ENCODE data around the gene KRTAP4-11. TPM values are rescaled to one million over a fixed set of nuclear protein-coding genes. Genes with fewer than 3 reads are reported as not detected.
"Not testable (repeated sequence)": the region's sequence is repeated elsewhere in the genome, so short reads cannot be mapped to it uniquely, and the experiment has no call there.

The KRTAP4-11 gene
- total RNA-seq, 4 donors from 2014 or later = not detected

DNA sequence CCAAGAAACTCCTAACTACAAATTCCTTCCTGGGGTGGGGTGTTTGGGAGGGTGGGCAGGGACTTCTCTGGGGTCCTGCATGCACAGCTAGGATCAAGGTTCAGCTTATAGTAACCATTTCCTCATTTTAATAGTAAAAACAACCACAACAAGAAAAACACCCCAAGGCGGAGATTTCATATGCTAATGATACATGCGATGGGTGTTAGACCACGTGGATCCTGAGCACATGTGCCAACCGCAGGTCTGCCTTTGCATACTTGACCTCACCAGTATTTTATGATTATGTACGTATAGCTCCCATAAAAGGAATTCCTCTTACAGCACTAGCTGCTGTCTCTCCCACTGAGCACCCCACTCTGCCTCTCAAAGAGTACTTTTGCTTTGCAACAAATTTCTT, 1.9 kb downstream of the KRTAP4-11 start:
- H3K4me3 ChIP-seq = no peak overlapping the region
- ATAC-seq (no peak), DNase-seq (no peak)
- intact Hi-C loops (cut with DNase I; ENCODE audit: low total_unique reads) (no loop called here), in situ Hi-C loops (cut with MboI; ENCODE audit: low sequenced_read_pairs in 4 of 4) (no loop called here)
- no peaks in the 10 kb centered on the region for H3K4me1 ChIP-seq
- H3K27me3 ChIP-seq = peaks cover 0 to 2% (median 2%) of the 10 kb centered on the region in 3 donors
- no peak overlapping the region for H3K27ac ChIP-seq
- H3K9me3 ChIP-seq = no peaks in the 10 kb centered on the region
- TF ChIP-seq POLR2A (IDR thresholded peaks at IDR 0.05) = no peak
- TF ChIP-seq, protein P1, sequence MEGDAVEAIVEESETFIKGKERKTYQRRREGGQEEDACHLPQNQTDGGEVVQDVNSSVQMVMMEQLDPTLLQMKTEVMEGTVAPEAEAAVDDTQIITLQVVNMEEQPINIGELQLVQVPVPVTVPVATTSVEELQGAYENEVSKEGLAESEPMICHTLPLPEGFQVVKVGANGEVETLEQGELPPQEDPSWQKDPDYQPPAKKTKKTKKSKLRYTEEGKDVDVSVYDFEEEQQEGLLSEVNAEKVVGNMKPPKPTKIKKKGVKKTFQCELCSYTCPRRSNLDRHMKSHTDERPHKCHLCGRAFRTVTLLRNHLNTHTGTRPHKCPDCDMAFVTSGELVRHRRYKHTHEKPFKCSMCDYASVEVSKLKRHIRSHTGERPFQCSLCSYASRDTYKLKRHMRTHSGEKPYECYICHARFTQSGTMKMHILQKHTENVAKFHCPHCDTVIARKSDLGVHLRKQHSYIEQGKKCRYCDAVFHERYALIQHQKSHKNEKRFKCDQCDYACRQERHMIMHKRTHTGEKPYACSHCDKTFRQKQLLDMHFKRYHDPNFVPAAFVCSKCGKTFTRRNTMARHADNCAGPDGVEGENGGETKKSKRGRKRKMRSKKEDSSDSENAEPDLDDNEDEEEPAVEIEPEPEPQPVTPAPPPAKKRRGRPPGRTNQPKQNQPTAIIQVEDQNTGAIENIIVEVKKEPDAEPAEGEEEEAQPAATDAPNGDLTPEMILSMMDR (IDR thresholded peaks at IDR 0.05 in 4 of 5, conservative IDR thresholded peaks at IDR 0.05 in 1 of 5) = no peak
- H3K36me3 ChIP-seq = no peaks in the 10 kb centered on the region

DNA sequence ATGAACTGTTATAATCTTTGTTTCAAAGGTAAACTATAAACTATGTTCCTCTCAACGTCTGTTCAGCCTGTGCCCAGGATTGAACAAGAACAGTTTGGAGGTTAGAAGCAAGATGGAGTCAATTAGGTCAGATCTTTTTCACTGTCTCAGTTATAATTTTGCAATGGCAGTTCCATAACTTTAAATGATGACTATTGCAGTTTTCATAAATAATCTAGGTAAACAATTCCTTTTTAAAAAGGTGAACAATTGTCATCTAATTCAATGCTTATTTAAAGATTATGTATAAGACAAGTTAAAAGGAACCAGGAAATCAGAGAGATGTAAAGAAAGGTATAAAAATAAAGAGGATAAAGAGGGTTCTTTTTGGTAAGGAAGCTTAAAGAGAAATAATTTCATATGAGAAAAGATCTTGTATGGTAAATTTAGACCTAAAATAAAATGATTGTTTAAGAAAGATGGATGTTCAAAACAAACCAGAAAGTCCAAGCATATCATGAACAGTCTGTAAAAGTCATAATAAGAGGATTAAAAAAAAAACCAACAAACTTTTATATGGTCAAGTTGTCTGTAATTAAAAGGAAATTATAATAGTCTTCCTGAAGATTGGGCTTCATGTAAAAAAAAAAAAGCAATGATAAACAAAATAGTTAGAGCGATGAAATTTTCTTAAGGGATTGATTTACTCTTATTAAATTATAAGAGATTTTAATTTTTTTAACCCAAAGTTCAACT, 6.9 kb downstream of the KRTAP4-11 start:
- peaks cover 0 to 5% (median 0%) of the 10 kb centered on the region in 3 donors for H3K27me3 ChIP-seq
- in situ Hi-C loops (cut with MboI; ENCODE audit: low sequenced_read_pairs in 4 of 4) (no loop called here), intact Hi-C loops (cut with DNase I; ENCODE audit: low total_unique reads) (no loop called here)
- no peak overlapping the region for H3K4me3 ChIP-seq
- H3K4me1 ChIP-seq = no peaks in the 10 kb centered on the region
- TF ChIP-seq, protein P1 (IDR thresholded peaks at IDR 0.05 in 4 of 5, conservative IDR thresholded peaks at IDR 0.05 in 1 of 5) = no peak
- TF ChIP-seq POLR2A (IDR thresholded peaks at IDR 0.05) = no peak
- no peak for DNase-seq
- H3K36me3 ChIP-seq = no peaks in the 10 kb centered on the region
- no peak overlapping the region for H3K27ac ChIP-seq
- H3K9me3 ChIP-seq = no peaks in the 10 kb centered on the region
- no peak for ATAC-seq

DNA sequence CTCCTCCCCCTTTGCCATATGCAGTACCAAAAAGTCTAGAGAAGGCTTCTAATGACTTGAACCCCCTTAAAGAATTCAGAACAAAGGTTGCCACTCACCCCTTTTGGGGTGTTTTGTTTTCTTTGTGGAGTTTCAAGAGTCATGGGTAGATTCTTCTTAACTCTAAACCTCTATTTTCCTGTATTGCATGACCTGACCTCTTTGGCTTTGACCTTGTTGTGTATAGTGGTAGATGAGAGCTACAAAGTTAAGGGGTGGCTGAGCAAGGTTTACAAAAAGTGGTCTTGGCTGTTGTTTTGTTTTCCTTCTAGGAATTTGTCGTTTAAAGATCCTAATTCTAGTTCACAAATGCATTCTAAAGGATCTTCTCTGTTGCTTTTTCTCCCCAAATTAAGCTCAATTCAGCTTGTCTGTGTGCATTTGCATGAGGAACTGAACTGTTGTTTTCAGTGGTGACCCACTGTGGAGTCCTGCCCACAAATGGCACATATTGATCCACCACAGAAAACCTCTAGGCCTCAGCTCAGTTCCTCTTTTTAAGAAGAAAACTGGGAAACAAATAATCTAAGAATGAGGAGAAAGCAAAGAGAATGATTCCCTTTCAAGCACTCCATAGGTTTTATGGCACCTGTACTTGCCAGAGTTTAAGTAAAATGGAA, 9.3 kb downstream of the KRTAP4-11 start:
- H3K27ac ChIP-seq; in situ Hi-C loops (cut with MboI; ENCODE audit: low sequenced_read_pairs in 4 of 4); ATAC-seq; H3K9me3 ChIP-seq; intact Hi-C loops (cut with DNase I; ENCODE audit: low total_unique reads); H3K4me1 ChIP-seq; DNase-seq; H3K36me3 ChIP-seq; H3K4me3 ChIP-seq; H3K27me3 ChIP-seq: not testable (repeated sequence)

DNA sequence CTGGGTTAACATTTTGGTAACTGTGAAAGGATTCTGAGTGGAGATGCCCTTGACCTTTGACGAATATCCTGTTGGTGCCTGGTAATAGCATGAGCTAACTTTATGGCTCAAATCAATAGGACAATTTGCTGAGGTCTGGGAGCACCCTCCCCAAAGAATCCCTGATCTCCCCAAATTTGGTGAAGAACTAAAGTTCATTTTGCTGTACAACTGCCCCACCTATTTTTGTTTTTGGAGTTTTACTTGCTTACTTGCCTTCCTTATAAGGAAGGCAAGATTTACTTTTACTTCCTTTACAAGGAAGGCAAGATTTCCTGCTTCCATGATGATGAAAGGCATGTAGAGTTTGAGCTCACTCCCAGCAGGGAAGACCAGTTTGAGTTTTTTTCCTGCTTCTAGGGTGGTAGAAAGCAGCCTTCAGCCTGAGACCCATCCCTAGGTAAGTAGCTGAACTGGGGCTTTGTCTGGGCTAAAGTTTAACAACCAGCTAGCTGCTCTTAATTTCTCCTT, 10.2 kb downstream of the KRTAP4-11 start:
- in situ Hi-C loops (cut with MboI; ENCODE audit: low sequenced_read_pairs in 4 of 4) = no loop called here

DNA sequence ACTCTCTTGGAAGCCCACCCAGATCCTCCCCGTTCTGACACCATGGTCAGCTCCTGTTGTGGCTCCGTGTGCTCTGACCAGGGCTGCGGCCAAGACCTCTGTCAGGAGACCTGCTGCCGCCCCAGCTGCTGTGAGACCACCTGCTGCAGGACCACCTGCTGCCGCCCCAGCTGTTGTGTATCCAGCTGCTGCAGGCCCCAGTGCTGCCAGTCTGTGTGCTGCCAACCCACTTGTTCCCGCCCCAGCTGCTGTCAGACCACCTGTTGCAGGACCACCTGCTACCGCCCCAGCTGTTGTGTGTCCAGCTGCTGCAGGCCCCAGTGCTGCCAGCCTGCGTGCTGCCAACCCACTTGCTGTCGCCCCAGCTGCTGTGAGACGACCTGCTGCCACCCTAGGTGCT, 12.8 kb downstream of the KRTAP4-11 start, which contains the start of gene KRTAP4-9:
KRTAP4-9 (plus strand) TSS at position 43 of the 400 bp plus-strand sequence; CDS start at position 43, 0 bp downstream.
- intact Hi-C loops (cut with DNase I; ENCODE audit: low total_unique reads); in situ Hi-C loops (cut with MboI; ENCODE audit: low sequenced_read_pairs in 4 of 4); DNase-seq; H3K9me3 ChIP-seq; H3K4me3 ChIP-seq; H3K27ac ChIP-seq; H3K36me3 ChIP-seq; H3K4me1 ChIP-seq; ATAC-seq; H3K27me3 ChIP-seq: not testable (repeated sequence)

More for the DNA sequence above, 10.2 kb downstream of the KRTAP4-11 start:
- TF ChIP-seq, protein P1 (IDR thresholded peaks at IDR 0.05 in 4 of 5, conservative IDR thresholded peaks at IDR 0.05 in 1 of 5) = no peak
- no peak for TF ChIP-seq POLR2A (IDR thresholded peaks at IDR 0.05)
- no peaks in the 10 kb centered on the region for H3K4me1 ChIP-seq
- no peak overlapping the region for H3K4me3 ChIP-seq
- H3K27me3 ChIP-seq = peaks cover 0 to 8% (median 0%) of the 10 kb centered on the region in 3 donors
- ATAC-seq (no peak), DNase-seq (no peak)
- H3K36me3 ChIP-seq = no peaks in the 10 kb centered on the region
- H3K9me3 ChIP-seq = no peaks in the 10 kb centered on the region
- H3K27ac ChIP-seq = no peak overlapping the region
- intact Hi-C loops (cut with DNase I; ENCODE audit: low total_unique reads) = no loop called here

DNA sequence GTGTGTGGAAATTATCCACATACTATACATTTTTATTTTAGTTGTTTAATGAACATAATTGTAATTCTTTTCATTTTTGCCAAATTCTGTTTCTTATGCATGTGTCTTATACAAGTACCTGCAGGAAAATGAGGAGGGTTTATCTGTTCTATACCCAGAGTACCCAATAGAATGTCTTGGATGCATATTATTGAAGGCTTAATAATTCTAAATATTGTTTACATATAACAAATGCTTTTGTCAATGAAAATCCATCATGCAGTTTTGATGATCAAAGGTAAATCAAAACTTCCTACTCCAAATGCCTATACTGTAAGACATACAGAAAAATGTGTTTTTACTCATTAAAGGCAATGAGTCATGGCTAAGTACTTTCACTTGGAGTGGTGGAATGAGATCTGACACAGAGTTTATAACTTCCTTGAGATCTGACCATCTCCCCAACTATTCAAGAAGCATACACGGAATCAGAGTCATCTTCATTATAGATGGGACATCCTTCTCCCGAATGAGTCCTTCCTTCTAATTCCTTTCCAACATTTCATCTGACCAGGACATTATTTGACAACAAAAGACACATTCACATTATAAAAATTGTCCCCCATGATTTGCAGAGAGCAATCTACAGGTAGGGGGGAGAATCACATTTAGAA, 13.7 kb downstream of the KRTAP4-11 start:
- DNase-seq; H3K27ac ChIP-seq; in situ Hi-C loops (cut with MboI; ENCODE audit: low sequenced_read_pairs in 4 of 4); ATAC-seq; H3K4me1 ChIP-seq; intact Hi-C loops (cut with DNase I; ENCODE audit: low total_unique reads); H3K4me3 ChIP-seq; H3K9me3 ChIP-seq; H3K27me3 ChIP-seq; H3K36me3 ChIP-seq: not testable (repeated sequence)

All from gastrocnemius medialis (tissue), 4 donors.